H9 (cell line): ENCODE data around the gene ANTXR2. TPM values are rescaled to one million over a fixed set of nuclear protein-coding genes. Genes with fewer than 3 reads are reported as not detected.

ENCODE experiments used
- DNase-seq: peaks from one replicate; pipeline ENCODE4 v3.0.0-alpha.2; 2017
- H2AFZ ChIP-seq: one replicate; pipeline ENCODE4 v1.6.1; 2013; ENCODE audit warnings: mild to moderate bottlenecking, low read length, control low read depth, moderate library complexity
- H2AK5ac ChIP-seq: 2 replicates; pipeline ENCODE4 v1.6.1; 2013; ENCODE audit warnings: low read length, control low read depth, mixed read lengths; ENCODE audit not compliant: insufficient read length
- H2BK120ac ChIP-seq: one replicate; pipeline ENCODE4 v1.6.1; 2013; ENCODE audit warnings: low read depth, mild to moderate bottlenecking, low read length, control low read depth, inconsistent platforms; ENCODE audit not compliant: poor library complexity, severe bottlenecking
- H2BK12ac ChIP-seq: 2 replicates; pipeline ENCODE4 v1.6.1; 2013; ENCODE audit warnings: low read length, control low read depth, mixed read lengths, low read depth; ENCODE audit not compliant: insufficient read length
- H2BK15ac ChIP-seq: 2 replicates; pipeline ENCODE4 v1.6.1; 2013; ENCODE audit warnings: low read depth, low read length, control low read depth
- H2BK20ac ChIP-seq: one replicate; pipeline ENCODE4 v1.6.1; 2013; ENCODE audit warnings: low read depth, mild to moderate bottlenecking, low read length, control low read depth, inconsistent platforms; ENCODE audit not compliant: poor library complexity, severe bottlenecking
- H2BK5ac ChIP-seq: 2 replicates; pipeline ENCODE4 v1.6.1; 2013; ENCODE audit warnings: low read length, control low read depth, mixed read lengths; ENCODE audit not compliant: insufficient read length
- H3K14ac ChIP-seq: 2 replicates; pipeline ENCODE4 v1.6.1; 2013; ENCODE audit warnings: low read length, control low read depth; ENCODE audit not compliant: insufficient read depth
- H3K18ac ChIP-seq: 2 replicates; pipeline ENCODE4 v1.6.1; 2013; ENCODE audit warnings: low read depth, mild to moderate bottlenecking, mixed read lengths, low read length, control low read depth; ENCODE audit not compliant: insufficient read length
- H3K23ac ChIP-seq: 2 replicates; pipeline ENCODE4 v1.6.1; 2013; ENCODE audit warnings: low read length, control low read depth, mixed read lengths, low read depth; ENCODE audit not compliant: insufficient read length
- H3K23me2 ChIP-seq: 2 replicates; pipeline ENCODE4 v1.6.1; 2013; ENCODE audit warnings: low read depth, mild to moderate bottlenecking, mixed read lengths, low read length, control low read depth; ENCODE audit not compliant: insufficient read length, poor library complexity, severe bottlenecking
- H3K27ac ChIP-seq: 2 replicates; pipeline ENCODE4 v1.5.1; 2013; ENCODE audit warnings: low read length, control low read depth, mixed read lengths, low read depth; ENCODE audit not compliant: insufficient read length
- H3K27me3 ChIP-seq: 2 replicates; pipeline ENCODE4 v1.6.1; 2013; ENCODE audit warnings: low read length, control low read depth, inconsistent platforms; ENCODE audit not compliant: insufficient read depth
- H3K4ac ChIP-seq: 2 replicates; pipeline ENCODE4 v1.6.1; 2013; ENCODE audit warnings: low read depth, mild to moderate bottlenecking, control low read depth, inconsistent platforms, low read length, moderate library complexity
- H3K4me1 ChIP-seq: 2 replicates; pipeline ENCODE4 v1.6.1; 2013; ENCODE audit warnings: low read length, control low read depth, inconsistent platforms; ENCODE audit not compliant: insufficient read depth
- H3K4me2 ChIP-seq: 2 replicates; pipeline ENCODE4 v1.6.1; 2013; ENCODE audit warnings: low read length, control low read depth, mixed read lengths; ENCODE audit not compliant: insufficient read length, insufficient read depth
- H3K56ac ChIP-seq: 2 replicates; pipeline ENCODE4 v1.6.1; 2013; ENCODE audit warnings: low read depth, mild to moderate bottlenecking, mixed read lengths, low read length, control low read depth; ENCODE audit not compliant: insufficient read length
- H3K79me1 ChIP-seq: 2 replicates; pipeline ENCODE4 v1.6.1; 2013; ENCODE audit warnings: low read depth, mild to moderate bottlenecking, moderate library complexity, low read length, control low read depth, inconsistent platforms; ENCODE audit not compliant: insufficient read depth, poor library complexity, severe bottlenecking
- H3K79me2 ChIP-seq: 2 replicates; pipeline ENCODE4 v1.6.1; 2013; ENCODE audit warnings: low read length, control low read depth, inconsistent platforms; ENCODE audit not compliant: insufficient read depth
- H3K9ac ChIP-seq: 2 replicates; pipeline ENCODE4 v1.6.1; 2013; ENCODE audit warnings: low read length, control low read depth, mixed read lengths; ENCODE audit not compliant: insufficient read length; ENCODE audit errors: extremely low read depth
- H3K9me3 ChIP-seq: one replicate; pipeline ENCODE4 v1.6.1; 2013; ENCODE audit warnings: low read depth, low read length, inconsistent platforms; ENCODE audit not compliant: control insufficient read depth
- H3T11ph ChIP-seq: one replicate; pipeline ENCODE4 v1.6.1; 2013; ENCODE audit warnings: mild to moderate bottlenecking, low read length, control low read depth, inconsistent platforms
- H4K20me1 ChIP-seq: one replicate; pipeline ENCODE4 v1.6.1; 2013; ENCODE audit not compliant: control insufficient read depth, insufficient read length, insufficient read depth
- H4K5ac ChIP-seq: 2 replicates; pipeline ENCODE4 v1.6.1; 2013; ENCODE audit warnings: low read depth, mild to moderate bottlenecking, mixed read lengths, low read length, control low read depth; ENCODE audit not compliant: insufficient read length
- H4K8ac ChIP-seq: replicated peaks from 2 replicates; pipeline ENCODE4 v1.6.1; 2013; ENCODE audit warnings: low read length, control low read depth, mixed read lengths, low read depth; ENCODE audit not compliant: insufficient read length
- H4K91ac ChIP-seq: 2 replicates; pipeline ENCODE4 v1.6.1; 2013; ENCODE audit warnings: low read depth, mild to moderate bottlenecking, moderate library complexity, mixed read lengths, low read length, control low read depth; ENCODE audit not compliant: insufficient read length
- H3K27ac Mint-ChIP-seq, 3 experiments: 2 replicates in 2 of 3; 3 replicates in 1 of 3; pipeline ENCODE4 v1.8.0; 2020 to 2021; ENCODE audit warnings: mixed read lengths in 3 of 3, mild to moderate bottlenecking in 1 of 3, moderate library complexity in 1 of 3
- H3K27me3 Mint-ChIP-seq: 2 replicates; pipeline ENCODE4 v1.8.0; 2021; ENCODE audit warnings: low read depth, mild to moderate bottlenecking, moderate library complexity, mixed read lengths
- H3K36me3 Mint-ChIP-seq, 3 experiments: 2 replicates in 2 of 3; 3 replicates in 1 of 3; pipeline ENCODE4 v1.8.0; 2020 to 2021; ENCODE audit warnings: low read depth in 3 of 3, mixed read lengths in 3 of 3; ENCODE audit not compliant: insufficient read depth in 1 of 3
- H3K4me1 Mint-ChIP-seq, 2 experiments: 2 replicates each; pipeline ENCODE4 v1.8.0; 2020; ENCODE audit warnings: mixed read lengths in 2 of 2
- H3K4me3 Mint-ChIP-seq, 2 experiments: 2 replicates in 1 of 2; 3 replicates in 1 of 2; pipeline ENCODE4 v1.8.0; 2020 to 2021; ENCODE audit warnings: mild to moderate bottlenecking in 2 of 2, mixed read lengths in 2 of 2, moderate library complexity in 1 of 2
- H3K9me3 Mint-ChIP-seq, 2 experiments: 2 replicates in 1 of 2; 3 replicates in 1 of 2; pipeline ENCODE4 v1.8.0; 2020; ENCODE audit warnings: mild to moderate bottlenecking in 2 of 2, mixed read lengths in 2 of 2, moderate library complexity in 1 of 2
- total RNA-seq: library from RNA; stranded (reverse); gene quantifications from 2 replicates; pipeline ENCODE4 v1.2.1, GENCODE V29; 2021
- TF ChIP-seq, protein P1 (sequence below): fragments of 200-600 bp; sonication (generic); conservative IDR thresholded peaks from 3 replicates; pipeline ENCODE4 v1.8.0; 2021; ENCODE audit warnings: antibody characterized with exemption, mild to moderate bottlenecking

The ANTXR2 gene
- total RNA-seq, 1 experiment from 2014 or later, result 4.7 TPM

DNA sequence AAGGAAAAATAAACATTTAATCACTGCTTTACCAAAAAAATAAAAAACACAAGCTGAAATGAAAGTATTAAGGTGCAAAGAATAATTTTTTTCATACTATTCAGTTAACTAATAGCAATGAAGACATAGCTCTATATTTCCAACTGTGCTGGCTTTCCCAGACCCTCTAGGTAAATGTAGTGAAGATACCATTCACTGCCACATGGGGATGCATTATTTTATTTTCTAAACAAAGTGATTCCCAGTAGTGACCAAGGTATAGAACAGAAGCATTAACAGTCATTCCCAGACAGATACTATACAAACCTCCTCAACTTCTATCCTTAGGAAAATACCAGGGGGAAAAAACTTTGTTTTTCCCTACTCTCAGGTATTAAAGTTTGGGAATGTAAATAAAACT is 39.4 kb downstream of the ANTXR2 start:
- Histone ChIP-seq H3K27me3 (no peaks in the 10 kb centered on the region), H2AFZ (no peak overlapping the region), H4K20me1 (no peaks in the 10 kb centered on the region), H3K23ac (no peak overlapping the region), H3K4me2 (no peak overlapping the region), H2BK20ac (no peak overlapping the region), H3K27ac (no peak overlapping the region), H3K18ac (no peak overlapping the region), H4K91ac (no peak overlapping the region), H3K9me3 (no peaks in the 10 kb centered on the region), H3K4me1 (no peaks in the 10 kb centered on the region), H2BK120ac (no peak overlapping the region), H2BK5ac (no peak overlapping the region), H2AK5ac (no peak overlapping the region), H2BK12ac (no peak overlapping the region), H4K5ac (no peak overlapping the region), H3T11ph (no peak overlapping the region), H3K23me2 (no peaks in the 10 kb centered on the region), H3K56ac (no peak overlapping the region), H3K79me1 (no peaks in the 10 kb centered on the region), H4K8ac (no peak overlapping the region), H3K4ac (no peak overlapping the region), H3K9ac (no peak overlapping the region), H3K14ac (no peak overlapping the region), H3K79me2 (no peaks in the 10 kb centered on the region), H2BK15ac (no peak overlapping the region)
- Mint-ChIP-seq H3K27ac (no peak overlapping the region), H3K4me1 (no peaks in the 10 kb centered on the region), H3K36me3 (no peaks in the 10 kb centered on the region), H3K27me3 (no peaks in the 10 kb centered on the region), H3K4me3 (no peak overlapping the region), H3K9me3 (no peaks in the 10 kb centered on the region)
- DNase-seq, result no peak
- TF ChIP-seq, protein P1, sequence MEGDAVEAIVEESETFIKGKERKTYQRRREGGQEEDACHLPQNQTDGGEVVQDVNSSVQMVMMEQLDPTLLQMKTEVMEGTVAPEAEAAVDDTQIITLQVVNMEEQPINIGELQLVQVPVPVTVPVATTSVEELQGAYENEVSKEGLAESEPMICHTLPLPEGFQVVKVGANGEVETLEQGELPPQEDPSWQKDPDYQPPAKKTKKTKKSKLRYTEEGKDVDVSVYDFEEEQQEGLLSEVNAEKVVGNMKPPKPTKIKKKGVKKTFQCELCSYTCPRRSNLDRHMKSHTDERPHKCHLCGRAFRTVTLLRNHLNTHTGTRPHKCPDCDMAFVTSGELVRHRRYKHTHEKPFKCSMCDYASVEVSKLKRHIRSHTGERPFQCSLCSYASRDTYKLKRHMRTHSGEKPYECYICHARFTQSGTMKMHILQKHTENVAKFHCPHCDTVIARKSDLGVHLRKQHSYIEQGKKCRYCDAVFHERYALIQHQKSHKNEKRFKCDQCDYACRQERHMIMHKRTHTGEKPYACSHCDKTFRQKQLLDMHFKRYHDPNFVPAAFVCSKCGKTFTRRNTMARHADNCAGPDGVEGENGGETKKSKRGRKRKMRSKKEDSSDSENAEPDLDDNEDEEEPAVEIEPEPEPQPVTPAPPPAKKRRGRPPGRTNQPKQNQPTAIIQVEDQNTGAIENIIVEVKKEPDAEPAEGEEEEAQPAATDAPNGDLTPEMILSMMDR, result peak; percentile 34; the same call in 1 of the 3 replicates
